ENCODE data around the gene MED9.

Gene MED9

GRCh38 chr17:17509601-17510425 is 33.0 kb downstream of the MED9 start:
- H3K14ac ChIP-seq (ENCODE audit: low read length), result no peak overlapping the region
- no peak overlapping the region for H2BK120ac ChIP-seq (ENCODE audit: insufficient read depth, low read length, poor library complexity)
- peaks cover 4% of the 10 kb centered on the region for H3K9me3 ChIP-seq (ENCODE audit: insufficient read depth, low read depth, low read length)
- H3K27ac ChIP-seq (ENCODE audit: low read depth, low read length), result no peak overlapping the region
- H4K12ac ChIP-seq (ENCODE audit: low read depth, low read length), result no peak overlapping the region
- no peak overlapping the region for H2AK5ac ChIP-seq (ENCODE audit: low read length)
- no peaks in the 10 kb centered on the region for H3K36me3 ChIP-seq (ENCODE audit: control insufficient read depth in 1 of 2, insufficient read depth in 2 of 2, low read length in 2 of 2)
- H4K8ac ChIP-seq (ENCODE audit: low read depth, low read length), result no peak overlapping the region
- H2AFZ ChIP-seq (ENCODE audit: insufficient read depth, low read length, poor library complexity), result no peak overlapping the region
- H4K91ac ChIP-seq (ENCODE audit: low read depth, low read length), result no peak overlapping the region
- no peak overlapping the region for H3K4ac ChIP-seq (ENCODE audit: low read depth, low read length)
- H3K18ac ChIP-seq (ENCODE audit: low read length), result no peak overlapping the region
- DNase-seq, result no peak
- H3K9ac ChIP-seq (ENCODE audit: low read length), result no peak overlapping the region
- H3K79me2 ChIP-seq (ENCODE audit: control insufficient read depth, insufficient read depth, low read length, poor library complexity), result no peaks in the 10 kb centered on the region
- H2BK12ac ChIP-seq (ENCODE audit: low read length), result no peak overlapping the region
- no peaks in the 10 kb centered on the region for H3K27me3 ChIP-seq (ENCODE audit: insufficient read depth, low read length)
- no CpG with 5 or more reads among the region's 21 CpGs for WGBS (ENCODE audit: extremely low coverage, insufficient coverage, insufficient read length)
- no peak overlapping the region for H3K23ac ChIP-seq (ENCODE audit: low read length)
- no peak overlapping the region for H3K4me2 ChIP-seq (ENCODE audit: low read length)
- peaks cover 3 to 5% of the 10 kb centered on the region in 2 experiments for H3K4me1 ChIP-seq (ENCODE audit: control insufficient read depth in 1 of 2, insufficient read depth in 2 of 2, low read length in 2 of 2)
- H3K4me3 ChIP-seq (ENCODE audit: low read depth, low read length), result peak overlapping the region; percentile 10
- H3K79me1 ChIP-seq (ENCODE audit: low read length), result no peaks in the 10 kb centered on the region
- no peak overlapping the region for H2BK5ac ChIP-seq (ENCODE audit: low read depth, low read length, poor library complexity)

- Histone ChIP-seq H3K4me1 (ENCODE audit: control insufficient read depth in 1 of 2, insufficient read depth in 2 of 2, low read length in 2 of 2) (peaks cover 3 to 12% of the 10 kb centered on the region in 2 experiments), H4K8ac (ENCODE audit: low read depth, low read length) (no peak overlapping the region), H3K18ac (ENCODE audit: low read length) (no peak overlapping the region), H3K9ac (ENCODE audit: low read length) (no peak overlapping the region), H3K14ac (ENCODE audit: low read length) (no peak overlapping the region), H3K27me3 (ENCODE audit: insufficient read depth, low read length) (no peaks in the 10 kb centered on the region), H3K79me1 (ENCODE audit: low read length) (no peaks in the 10 kb centered on the region), H3K27ac (ENCODE audit: low read depth, low read length) (no peak overlapping the region), H4K91ac (ENCODE audit: low read depth, low read length) (no peak overlapping the region), H2BK5ac (ENCODE audit: low read depth, low read length, poor library complexity) (no peak overlapping the region), H2BK12ac (ENCODE audit: low read length) (no peak overlapping the region), H3K9me3 (ENCODE audit: insufficient read depth, low read depth, low read length) (peaks cover 4% of the 10 kb centered on the region), H2BK120ac (ENCODE audit: insufficient read depth, low read length, poor library complexity) (no peak overlapping the region), H3K4ac (ENCODE audit: low read depth, low read length) (no peak overlapping the region), H3K36me3 (ENCODE audit: control insufficient read depth in 1 of 2, insufficient read depth in 2 of 2, low read length in 2 of 2) (no peaks in the 10 kb centered on the region), H3K23ac (ENCODE audit: low read length) (no peak overlapping the region), H3K4me2 (ENCODE audit: low read length) (no peak overlapping the region), H2AFZ (ENCODE audit: insufficient read depth, low read length, poor library complexity) (no peak overlapping the region), H2AK5ac (ENCODE audit: low read length) (no peak overlapping the region), H4K12ac (ENCODE audit: low read depth, low read length) (no peak overlapping the region), H3K4me3 (ENCODE audit: low read depth, low read length) (no peak overlapping the region), H3K79me2 (ENCODE audit: control insufficient read depth, insufficient read depth, low read length, poor library complexity) (no peaks in the 10 kb centered on the region)
- DNase-seq, result no peak
- WGBS (ENCODE audit: extremely low coverage, insufficient coverage, insufficient read length), result no CpG with 5 or more reads among the region's 20 CpGs
These were observed 33.9 kb downstream of the MED9 start for GRCh38 chr17:17510456-17511292.

DNA sequence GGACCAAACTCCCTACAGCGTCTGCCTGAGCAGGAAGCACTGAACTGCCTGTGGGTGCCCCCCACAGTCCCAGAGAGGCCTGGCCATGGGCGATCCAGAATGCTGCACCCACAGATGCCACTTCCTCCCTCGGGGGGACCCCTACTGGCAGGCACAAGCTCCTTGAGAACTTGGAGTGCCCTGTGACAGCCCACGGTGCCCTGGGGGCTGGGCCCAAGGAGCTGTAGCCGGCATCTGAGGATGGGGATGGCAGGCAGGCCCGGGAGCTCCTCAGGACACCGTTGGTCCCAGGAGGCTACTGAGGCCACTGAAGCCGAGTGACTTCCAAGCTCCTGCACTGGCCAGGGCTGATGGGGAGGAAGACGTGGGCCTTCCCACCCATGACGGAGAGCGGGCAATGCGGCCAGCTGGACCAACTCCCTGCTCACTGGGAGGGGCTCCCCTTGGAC is 34.5 kb downstream of the MED9 start:
- Histone ChIP-seq H3K4me1 (ENCODE audit: control insufficient read depth in 1 of 2, insufficient read depth in 2 of 2, low read length in 2 of 2) (peaks cover 3 to 15% of the 10 kb centered on the region in 2 experiments), H3K79me1 (ENCODE audit: low read length) (no peaks in the 10 kb centered on the region), H4K12ac (ENCODE audit: low read depth, low read length) (no peak overlapping the region), H2BK5ac (ENCODE audit: low read depth, low read length, poor library complexity) (no peak overlapping the region), H3K9me3 (ENCODE audit: insufficient read depth, low read depth, low read length) (peaks cover 4% of the 10 kb centered on the region), H3K18ac (ENCODE audit: low read length) (no peak overlapping the region), H2BK120ac (ENCODE audit: insufficient read depth, low read length, poor library complexity) (no peak overlapping the region), H2AK5ac (ENCODE audit: low read length) (no peak overlapping the region), H3K27me3 (ENCODE audit: insufficient read depth, low read length) (no peaks in the 10 kb centered on the region), H3K27ac (ENCODE audit: low read depth, low read length) (no peak overlapping the region), H4K91ac (ENCODE audit: low read depth, low read length) (no peak overlapping the region), H3K4me2 (ENCODE audit: low read length) (no peak overlapping the region), H2AFZ (ENCODE audit: insufficient read depth, low read length, poor library complexity) (no peak overlapping the region), H3K36me3 (ENCODE audit: control insufficient read depth in 1 of 2, insufficient read depth in 2 of 2, low read length in 2 of 2) (no peaks in the 10 kb centered on the region), H2BK12ac (ENCODE audit: low read length) (no peak overlapping the region), H4K8ac (ENCODE audit: low read depth, low read length) (no peak overlapping the region), H3K79me2 (ENCODE audit: control insufficient read depth, insufficient read depth, low read length, poor library complexity) (no peaks in the 10 kb centered on the region), H3K14ac (ENCODE audit: low read length) (no peak overlapping the region), H3K4ac (ENCODE audit: low read depth, low read length) (no peak overlapping the region), H3K23ac (ENCODE audit: low read length) (no peak overlapping the region), H3K9ac (ENCODE audit: low read length) (no peak overlapping the region), H3K4me3 (ENCODE audit: low read depth, low read length) (no peak overlapping the region)
- DNase-seq, result no peak
- WGBS (ENCODE audit: extremely low coverage, insufficient coverage, insufficient read length), result no CpG with 5 or more reads among the region's 12 CpGs

DNA sequence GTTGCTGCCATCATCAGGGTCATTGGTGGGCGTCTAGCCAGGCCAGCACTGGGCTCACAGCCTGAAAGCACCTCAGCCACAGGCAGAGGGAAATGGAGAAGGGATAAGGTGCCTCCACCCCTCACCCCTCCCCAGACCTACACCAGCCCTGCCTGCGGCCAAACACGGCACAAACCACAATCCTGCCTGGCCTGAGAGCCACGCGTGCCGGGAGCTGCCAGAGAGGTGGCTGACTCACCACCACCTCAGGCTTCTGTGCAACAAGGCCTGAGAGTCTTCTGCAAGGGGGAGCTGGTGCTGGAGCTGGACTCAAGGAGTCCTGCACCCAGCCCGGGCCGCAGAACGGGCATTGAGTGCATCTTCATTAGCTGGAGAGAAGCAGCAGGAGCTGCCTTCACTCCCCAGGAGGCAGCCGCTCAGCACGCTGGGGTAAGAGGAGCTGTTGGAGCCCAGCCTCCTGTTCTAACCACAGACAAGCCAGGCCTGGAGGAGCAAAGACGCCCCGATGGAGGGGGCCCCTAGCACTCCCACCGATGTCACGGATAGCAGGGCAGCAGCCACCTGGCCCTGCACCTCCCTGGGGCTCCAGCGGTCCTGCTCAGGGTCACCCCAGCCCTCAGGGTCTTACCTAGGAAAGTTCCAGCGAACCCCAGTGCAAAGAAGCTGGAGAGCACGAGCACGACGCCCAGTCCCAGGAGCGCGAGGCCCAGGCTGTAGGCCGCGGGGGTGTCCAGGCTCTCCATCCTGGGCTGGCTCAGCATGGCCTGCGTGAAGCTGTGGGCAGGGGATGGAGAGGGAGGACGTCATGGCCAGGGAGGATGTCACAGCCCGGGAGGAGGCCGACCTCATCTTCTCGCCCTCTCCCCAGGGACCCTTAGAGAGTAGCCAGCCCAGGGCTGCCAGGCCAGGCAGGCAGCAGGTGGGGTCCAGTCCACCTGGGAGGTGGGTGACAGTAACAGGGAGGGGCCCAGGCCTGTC is 35.4 kb downstream of the MED9 start:
- no peak overlapping the region for H3K4ac ChIP-seq (ENCODE audit: low read depth, low read length)

More for the DNA sequence above, 35.4 kb downstream of the MED9 start:
- no peak overlapping the region for H4K91ac ChIP-seq (ENCODE audit: low read depth, low read length)
- peaks cover 4% of the 10 kb centered on the region for H3K9me3 ChIP-seq (ENCODE audit: insufficient read depth, low read depth, low read length)
- H3K4me2 ChIP-seq (ENCODE audit: low read length), result no peak overlapping the region
- H3K18ac ChIP-seq (ENCODE audit: low read length), result no peak overlapping the region
- no peaks in the 10 kb centered on the region for H3K79me1 ChIP-seq (ENCODE audit: low read length)
- no peak overlapping the region for H3K23ac ChIP-seq (ENCODE audit: low read length)
- H3K4me3 ChIP-seq (ENCODE audit: low read depth, low read length), result no peak overlapping the region
- peak; percentile 12 to 14 for DNase-seq
- peaks cover 3 to 15% of the 10 kb centered on the region in 2 experiments for H3K4me1 ChIP-seq (ENCODE audit: control insufficient read depth in 1 of 2, insufficient read depth in 2 of 2, low read length in 2 of 2)
- no CpG with 5 or more reads among the region's 29 CpGs for WGBS (ENCODE audit: extremely low coverage, insufficient coverage, insufficient read length)
- no peak overlapping the region for H2AK5ac ChIP-seq (ENCODE audit: low read length)
- H3K9ac ChIP-seq (ENCODE audit: low read length), result no peak overlapping the region
- H3K27me3 ChIP-seq (ENCODE audit: insufficient read depth, low read length), result no peaks in the 10 kb centered on the region
- no peak overlapping the region for H2BK5ac ChIP-seq (ENCODE audit: low read depth, low read length, poor library complexity)
- no peak overlapping the region for H4K12ac ChIP-seq (ENCODE audit: low read depth, low read length)
- no peak overlapping the region for H2BK12ac ChIP-seq (ENCODE audit: low read length)
- H3K36me3 ChIP-seq (ENCODE audit: control insufficient read depth in 1 of 2, insufficient read depth in 2 of 2, low read length in 2 of 2), result no peaks in the 10 kb centered on the region
- H2AFZ ChIP-seq (ENCODE audit: insufficient read depth, low read length, poor library complexity), result no peak overlapping the region
- no peak overlapping the region for H2BK120ac ChIP-seq (ENCODE audit: insufficient read depth, low read length, poor library complexity)
- H3K27ac ChIP-seq (ENCODE audit: low read depth, low read length), result no peak overlapping the region
- no peaks in the 10 kb centered on the region for H3K79me2 ChIP-seq (ENCODE audit: control insufficient read depth, insufficient read depth, low read length, poor library complexity)
- no peak overlapping the region for H3K14ac ChIP-seq (ENCODE audit: low read length)
- no peak overlapping the region for H4K8ac ChIP-seq (ENCODE audit: low read depth, low read length)

Measured in trophoblast cell (in vitro differentiated cells and primary cell).